ENCODE measurements around the gene FNDC4.

Gene FNDC4

GRCh38 chr2:27494284-27494943 is 586 bp downstream of the FNDC4 start:
- DNase-seq (ENCODE audit: low read depth, low spot score) = peak; percentile 62

DNA sequence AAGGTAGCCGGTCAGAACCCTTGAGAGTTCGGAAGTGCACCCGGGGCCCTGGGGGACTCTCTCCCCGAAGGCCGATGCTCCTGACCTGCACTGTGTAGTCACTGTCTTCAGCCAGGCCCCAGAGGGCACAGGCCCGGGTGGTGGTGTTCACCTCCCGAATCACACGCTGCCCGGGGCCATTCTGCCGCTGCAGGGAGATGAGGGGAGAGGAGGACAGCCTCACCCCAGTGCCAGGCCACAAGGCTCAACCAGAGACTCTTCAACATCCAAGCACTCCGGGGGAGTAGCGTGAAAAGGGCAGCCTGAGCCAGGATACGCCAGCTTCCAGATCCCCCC is 1.1 kb downstream of the FNDC4 start:
- DNase-seq (ENCODE audit: low read depth, low spot score) = no peak

GRCh38 chr2:27492557-27492956 is 2.4 kb downstream of the FNDC4 start:
- no peak for DNase-seq (ENCODE audit: low read depth, low spot score)

DNA sequence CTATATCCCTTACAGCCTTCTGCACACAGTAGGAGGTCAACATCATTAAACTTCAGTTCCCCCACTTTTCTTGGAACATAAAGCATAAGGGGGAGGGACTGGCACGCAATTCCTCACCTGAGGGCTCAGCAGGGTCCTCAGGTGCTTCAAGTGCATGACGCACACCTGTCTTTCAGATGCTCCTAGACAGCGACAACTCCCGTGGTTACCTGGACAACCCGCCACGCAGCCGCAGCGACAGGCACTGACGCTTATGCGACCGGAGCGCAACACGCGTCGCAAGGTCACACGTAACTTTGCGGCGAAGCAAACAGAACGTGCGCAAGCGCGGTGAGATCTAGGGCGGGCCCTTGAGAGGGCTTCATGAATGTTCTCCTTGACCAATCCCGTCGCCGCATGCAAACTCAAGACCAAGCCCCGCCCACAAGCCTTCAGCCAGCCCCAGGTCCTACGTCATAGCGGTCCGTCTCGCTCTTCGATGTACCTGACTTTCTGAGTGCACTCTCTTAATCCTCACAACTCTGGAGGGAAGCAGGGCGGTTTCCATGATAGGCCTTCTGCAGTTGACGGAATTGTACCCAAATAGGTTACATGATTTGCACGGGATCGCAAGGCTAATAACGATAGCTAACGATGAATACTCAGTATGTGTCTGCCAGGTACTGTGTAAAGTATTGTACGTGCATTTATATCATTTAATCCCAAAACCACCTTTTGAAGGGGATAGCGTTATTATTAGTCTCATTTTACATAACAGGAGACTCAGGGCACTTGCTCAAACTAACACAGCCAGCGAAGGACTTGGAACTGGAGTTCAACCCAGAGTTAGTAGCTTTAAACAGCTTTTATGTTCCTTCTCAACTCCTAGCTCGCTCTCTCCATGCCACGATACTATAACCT is 5.3 kb downstream of the FNDC4 start, which contains the start of gene IFT172:
Gene IFT172, minus strand, starts transcription at position 246 of the 900 bp plus-strand sequence. Its CDS starts 90 bp downstream, at position 156.
- DNase-seq (ENCODE audit: low read depth, low spot score) = peak; percentile 99

- peak; percentile 50 for DNase-seq (ENCODE audit: low read depth, low spot score)
These were observed 5.9 kb downstream of the FNDC4 start for GRCh38 chr2:27489118-27489497.

DNA sequence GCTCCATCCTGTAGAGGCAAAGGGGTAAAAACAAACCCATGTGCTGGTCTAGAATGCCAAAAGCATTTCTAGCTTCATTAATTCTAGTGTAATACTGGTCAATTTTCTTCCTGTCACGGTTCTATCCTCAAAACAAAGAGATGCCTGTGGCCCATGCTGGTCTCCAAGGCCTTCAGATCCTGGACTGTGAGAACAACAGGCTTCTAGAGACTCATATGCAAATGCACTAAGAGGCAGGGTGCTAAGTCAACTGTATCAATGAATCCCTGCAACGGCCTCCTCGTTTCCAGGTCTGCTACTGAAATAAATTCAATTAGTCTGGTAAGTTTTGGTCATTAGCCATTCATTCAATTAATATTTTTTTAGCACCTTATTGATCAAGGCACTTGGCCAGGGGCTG is 9.5 kb downstream of the FNDC4 start:
- no peak for DNase-seq (ENCODE audit: low read depth, low spot score)

GRCh38 chr2:27471961-27472360 is 23.0 kb downstream of the FNDC4 start:
- DNase-seq (ENCODE audit: low read depth, low spot score) = no peak

GRCh38 chr2:27464443-27464842 is 30.6 kb downstream of the FNDC4 start:
- no peak for DNase-seq (ENCODE audit: low read depth, low spot score)

- no peak for DNase-seq (ENCODE audit: low read depth, low spot score)
These were observed 33.9 kb downstream of the FNDC4 start for GRCh38 chr2:27461118-27461517.

GRCh38 chr2:27453968-27454367 is 41.0 kb downstream of the FNDC4 start:
- DNase-seq (ENCODE audit: low read depth, low spot score) = no peak

DNA sequence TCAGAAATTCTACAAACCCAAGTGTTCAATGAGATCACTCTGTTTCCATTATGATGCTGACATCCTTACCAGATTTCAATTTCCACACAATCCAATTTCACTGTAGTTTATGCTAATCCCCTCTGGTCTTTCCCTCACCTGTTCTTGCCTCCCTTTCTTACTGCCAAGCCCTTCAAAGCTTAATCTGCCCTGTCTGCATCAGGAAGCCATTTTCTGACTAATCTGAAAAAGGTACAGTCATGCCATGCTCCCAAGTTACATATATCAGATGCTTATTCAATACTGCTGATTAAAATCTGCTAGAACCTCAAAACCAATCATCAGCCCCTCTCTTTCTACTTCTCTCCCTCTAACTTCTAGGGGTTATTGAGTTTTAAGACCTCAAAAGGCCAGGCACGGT is 43.9 kb downstream of the FNDC4 start:
- DNase-seq (ENCODE audit: low read depth, low spot score) = no peak

DNA sequence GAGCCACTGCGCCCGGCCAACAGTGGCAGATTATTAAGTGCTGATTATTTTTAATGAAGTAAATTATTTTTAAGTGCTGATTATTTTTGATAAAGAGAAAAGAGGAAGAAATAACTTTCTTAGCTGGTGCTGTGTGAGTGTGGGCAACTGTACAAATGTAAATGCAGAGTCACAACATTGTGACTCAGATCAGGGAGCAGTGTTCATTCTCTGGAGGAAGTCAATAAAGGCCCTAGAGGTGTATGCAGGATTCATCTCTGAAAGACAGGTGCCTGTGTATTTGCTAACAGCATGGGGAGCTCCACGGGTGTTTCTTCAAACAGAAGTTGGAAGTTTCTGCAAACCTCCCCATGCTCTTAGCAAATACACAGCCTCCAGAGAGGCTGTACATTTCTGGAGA is 46.6 kb downstream of the FNDC4 start:
- no peak for DNase-seq (ENCODE audit: low read depth, low spot score)

DNA sequence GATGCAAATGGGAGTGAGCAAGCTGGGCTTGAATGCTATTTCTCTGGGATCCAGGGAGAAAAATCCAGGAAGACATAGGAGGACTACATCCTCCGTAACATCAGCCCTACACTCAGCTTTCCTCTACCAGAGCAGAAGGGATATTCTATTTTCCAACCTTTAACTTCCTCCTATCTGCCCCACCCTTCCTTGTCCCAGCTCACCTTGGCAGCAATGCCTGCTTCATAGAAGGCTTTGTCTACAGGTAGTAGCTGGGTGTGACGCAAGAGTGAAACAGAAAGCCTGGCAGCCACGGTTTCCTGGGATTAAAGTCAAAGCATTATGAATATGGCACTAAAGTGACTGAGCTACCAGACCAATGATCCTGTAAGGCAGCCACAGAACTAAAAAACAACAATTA is 48.9 kb downstream of the FNDC4 start:
- DNase-seq (ENCODE audit: low read depth, low spot score) = no peak

DNA sequence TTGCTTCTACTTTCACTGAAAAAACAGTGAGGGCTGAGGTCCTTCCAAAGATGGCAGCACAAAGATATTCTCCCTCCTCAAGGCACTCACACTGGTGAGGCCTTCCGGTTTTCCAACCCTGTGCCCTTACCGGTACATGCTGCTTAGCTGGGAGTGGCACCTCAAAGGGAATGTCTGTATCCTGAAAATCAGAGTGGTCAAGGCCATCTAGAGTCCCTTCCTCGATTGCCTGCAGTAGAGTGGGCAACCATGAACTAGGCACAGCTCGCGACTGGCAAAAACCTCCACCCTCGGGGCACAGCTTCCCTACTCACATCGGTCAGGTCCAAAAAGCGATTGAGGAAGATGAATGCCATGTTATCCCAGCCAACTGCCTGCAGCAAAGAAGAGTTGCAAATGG is 49.4 kb downstream of the FNDC4 start:
- no peak for DNase-seq (ENCODE audit: low read depth, low spot score)

- no peak for DNase-seq (ENCODE audit: low read depth, low spot score)
These were observed 49.8 kb downstream of the FNDC4 start for GRCh38 chr2:27445155-27445554.

- DNase-seq (ENCODE audit: low read depth, low spot score) = peak; percentile 5
These were observed 52.1 kb downstream of the FNDC4 start for GRCh38 chr2:27442920-27443282.

- DNase-seq (ENCODE audit: low read depth, low spot score) = peak; percentile 14
These were observed 52.8 kb downstream of the FNDC4 start, which contains the start of gene KRTCAP3 for GRCh38 chr2:27441958-27442919. TSS of gene KRTCAP3 (plus strand) at chr2:27442381. CDS start at chr2:27442413, 32 bp downstream.
